GM12878 (cell line): ENCODE data around the gene LSM2. TPM values are rescaled to one million over a fixed set of nuclear protein-coding genes. Genes with fewer than 3 reads are reported as not detected.

Experiments
- ATAC-seq: fragments of 200-7000 bp; cut with Tn5 transposase; 3 replicates; pipeline ENCODE4 v1.9.1; 2020; ENCODE audit warnings: mild to moderate bottlenecking, moderate library complexity
- BruUV-seq: library from RNA; stranded (reverse); fragments of 400-500 nt; replicated peaks from 2 replicates; lab custom pipeline; 2021; lab: Mats Ljungman, UMichigan
- CTCF ChIA-PET: fragments of 300-600 bp; sonication (Branson Sonifier 250); formaldehyde crosslinking; extraction: SDS; loops from one replicate; lab custom pipeline; 2021; ENCODE audit warnings: inconsistent platforms; lab: Yijun Ruan, JAX
- POLR2A ChIA-PET: fragments of 350-600 bp; formaldehyde crosslinking; extraction: SDS; loops from one replicate; lab custom pipeline; 2021; ENCODE audit warnings: inconsistent platforms; lab: Charles Lee
- RAD21 ChIA-PET: fragments of 300-600 bp; sonication (Branson Sonifier 250); formaldehyde crosslinking; loops from one replicate; lab custom pipeline; 2023; ENCODE audit warnings: antibody characterized with exemption; ENCODE audit not compliant: unreplicated experiment; lab: Charles Lee
- SMC1A ChIA-PET: fragments of 300-600 bp; sonication (Branson Sonifier 250); formaldehyde crosslinking; loops from one replicate; lab custom pipeline; 2023; ENCODE audit not compliant: unreplicated experiment, uncharacterized antibody; lab: Charles Lee
- DNase-seq: peaks from one replicate; pipeline ENCODE4 v3.0.0-alpha.2; 2011; ENCODE audit warnings: low read depth, low spot score
- FAIRE-seq: peaks from 3 replicates; lab custom pipeline; 2011; peaks lifted over from hg19 to GRCh38; lab: Jason Lieb, UNC
- H2AFZ ChIP-seq: 2 replicates; pipeline ENCODE4 v1.6.0; 2011; ENCODE audit warnings: low read depth, low read length, control low read depth; ENCODE audit not compliant: control insufficient read depth
- H3K27ac ChIP-seq: 2 replicates; pipeline ENCODE4 v1.5.1; 2011; ENCODE audit warnings: control low read depth; ENCODE audit not compliant: control insufficient read depth, insufficient read depth
- H3K27me3 ChIP-seq, 2 experiments: replicated peaks in 1 of 2; 2 replicates each; pipeline versions ENCODE4 v1.6.0 to v1.6.1; 2011; ENCODE audit warnings: low read length in 1 of 2; ENCODE audit not compliant: control insufficient read depth in 2 of 2, insufficient read depth in 2 of 2
- H3K36me3 ChIP-seq, 2 experiments: 2 replicates each; pipeline ENCODE4 v1.5.1; 2011; ENCODE audit warnings: low read length in 1 of 2; ENCODE audit not compliant: control insufficient read depth in 2 of 2, insufficient read depth in 2 of 2
- H3K4me1 ChIP-seq: 2 replicates; pipeline ENCODE4 v1.6.1; 2011; ENCODE audit warnings: mild to moderate bottlenecking, low read length, moderate library complexity, mixed read lengths; ENCODE audit not compliant: control insufficient read depth, insufficient read depth
- H3K4me2 ChIP-seq: 2 replicates; pipeline ENCODE4 v1.6.0; 2011; ENCODE audit warnings: control low read depth; ENCODE audit not compliant: control insufficient read depth, insufficient read depth
- H3K4me3 ChIP-seq: fragments of 200-600 bp; sonication (generic); 2 replicates; pipeline ENCODE4 v1.5.1; 2016
- H3K79me2 ChIP-seq: 2 replicates; pipeline ENCODE4 v1.6.0; 2011; ENCODE audit warnings: low read length; ENCODE audit not compliant: control insufficient read depth, insufficient read depth
- H3K9ac ChIP-seq: 2 replicates; pipeline ENCODE4 v1.8.0; 2011; ENCODE audit warnings: low read length, control low read depth, mixed read lengths; ENCODE audit not compliant: control insufficient read depth, insufficient read depth
- H3K9me3 ChIP-seq: replicated peaks from 3 replicates; pipeline ENCODE4 v1.5.1; 2011; ENCODE audit warnings: mild to moderate bottlenecking, low read length; ENCODE audit not compliant: control insufficient read depth, insufficient read depth
- H4K20me1 ChIP-seq: 2 replicates; pipeline ENCODE4 v1.6.0; 2011; ENCODE audit not compliant: control insufficient read depth, insufficient read depth
- DPF2 ChIP-seq: fragments of 450-650 bp; IDR thresholded peaks from 2 replicates; pipeline ENCODE4 v1.6.1; 2017; ENCODE audit warnings: mild to moderate bottlenecking
- RB1 ChIP-seq: fragments of 450-650 bp; formaldehyde crosslinking; IDR thresholded peaks from 2 replicates; pipeline ENCODE4 v1.6.1; 2017; ENCODE audit warnings: mild to moderate bottlenecking, borderline replicate concordance
- RFX5 ChIP-seq: IDR thresholded peaks from 2 replicates; pipeline ENCODE4 v1.6.1; 2011; ENCODE audit warnings: low read depth, low read length, improper control_type of control experiment
- ZNF217 ChIP-seq: fragments of 450-650 bp; IDR thresholded peaks from 2 replicates; pipeline ENCODE4 v1.6.1; 2017; ENCODE audit warnings: antibody characterized with exemption, mild to moderate bottlenecking
- WGBS: methylation state at CpG from one replicate; pipeline ENCODE4 v1.1.6; 2016; ENCODE audit warnings: low lambda C conversion rate; ENCODE audit not compliant: insufficient replicate concordance, insufficient coverage; ENCODE audit errors: missing lambda C conversion rate; 5-methylcytosine and 5-hydroxymethylcytosine counted together
- in situ Hi-C: fragments of 300-500 bp; cut with MboI; formaldehyde crosslinking; loops from 9 replicates; pipeline ENCODE4 v1.14.3; 2018; ENCODE audit warnings: mixed read lengths
- intact Hi-C: fragments of 100-400 bp; cut with micrococcal nuclease; formaldehyde crosslinking; loops from one replicate; pipeline ENCODE4 v1.14.2; 2022; ENCODE audit not compliant: unreplicated experiment
- polyA plus RNA-seq, 11 experiments: library from polyadenylated mRNA; depleted of rRNA in 4 of 11; unstranded in 6 of 11; stranded (reverse) in 5 of 11; fragments of >200 nt; fragmentation: Nextera tagmentation in 4 of 11; fragmentation: Illumina TruSeq in 1 of 11; extraction: Ambion mirVana in 4 of 11; extraction: Trizol in 1 of 11; gene quantifications; 1 replicate in 1 of 11; 2 replicates in 10 of 11; pipeline versions ENCODE4 v1.2.1 to v1.2.3, GENCODE V29; 2011 to 2016; ENCODE audit warnings: inconsistent platforms in 2 of 11, missing spikeins in 2 of 11, low read depth in 1 of 11
- total RNA-seq, 4 experiments: library from RNA; depleted of rRNA in 3 of 4; stranded (reverse); fragments of >200 nt in 3 of 4; fragmentation: Illumina TruSeq in 1 of 4; extraction: Trizol in 1 of 4; gene quantifications; 2 replicates each; pipeline versions ENCODE4 v1.2.1 to v1.2.3, GENCODE V29; 2013 to 2021
- TF ChIP-seq, protein P1 (sequence below): fragments of 450-650 bp; formaldehyde crosslinking; IDR thresholded peaks from 2 replicates; pipeline ENCODE4 v1.4.0; 2022; ENCODE audit warnings: mild to moderate bottlenecking, moderate library complexity
- TF ChIP-seq, protein P2 (sequence below): fragments of 450-650 bp; IDR thresholded peaks from 2 replicates; pipeline ENCODE4 v1.6.1; 2017; ENCODE audit warnings: mild to moderate bottlenecking
- TF ChIP-seq, protein P3 (sequence below): fragments of 450-650 bp; IDR thresholded peaks from 2 replicates; pipeline ENCODE4 v1.6.1; 2016; ENCODE audit warnings: mild to moderate bottlenecking
- TF ChIP-seq, protein P4 (sequence below): IDR thresholded peaks from 2 replicates; pipeline ENCODE4 v1.6.1; 2011; ENCODE audit warnings: borderline replicate concordance, low read depth, mild to moderate bottlenecking, moderate library complexity, mixed read lengths, low read length; ENCODE audit not compliant: insufficient read depth; ENCODE audit errors: extremely low read length
- TF ChIP-seq, protein P5 (sequence below): fragments of 450-650 bp; IDR thresholded peaks from 2 replicates; pipeline ENCODE4 v1.6.1; 2018; ENCODE audit warnings: borderline replicate concordance, mild to moderate bottlenecking; ENCODE audit not compliant: partially characterized antibody

LSM2 gene
- total and polyA plus RNA-seq, 10 of the 15 experiments (the other 5 are each of a cell fraction or from before 2014, with no cell fraction given), result 99.1 to 276 (median 153) TPM

DNA sequence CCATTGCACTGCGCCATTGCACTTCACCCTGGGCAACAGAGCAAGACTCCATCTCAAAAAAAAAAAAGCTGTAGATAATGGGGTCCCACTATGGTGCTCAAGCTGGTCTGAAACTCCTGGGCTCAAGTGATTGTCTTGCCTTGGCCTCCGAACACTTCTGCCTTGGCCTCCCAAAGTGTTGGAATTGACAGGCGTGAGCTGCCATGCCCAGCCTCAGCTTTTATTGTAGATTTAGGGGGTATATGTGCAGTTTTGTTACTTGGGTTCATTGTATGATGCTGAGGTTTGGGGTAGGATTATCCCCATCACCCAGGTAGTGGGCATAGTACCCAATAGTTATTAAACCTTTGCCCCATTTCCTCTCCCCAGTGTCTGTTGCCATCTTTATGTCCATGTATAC, 32.2 kb upstream of the LSM2 start:
- no TSS peak for BruUV-seq
- H3K9ac ChIP-seq, result no peak overlapping the region
- TF ChIP-seq, protein P1, sequence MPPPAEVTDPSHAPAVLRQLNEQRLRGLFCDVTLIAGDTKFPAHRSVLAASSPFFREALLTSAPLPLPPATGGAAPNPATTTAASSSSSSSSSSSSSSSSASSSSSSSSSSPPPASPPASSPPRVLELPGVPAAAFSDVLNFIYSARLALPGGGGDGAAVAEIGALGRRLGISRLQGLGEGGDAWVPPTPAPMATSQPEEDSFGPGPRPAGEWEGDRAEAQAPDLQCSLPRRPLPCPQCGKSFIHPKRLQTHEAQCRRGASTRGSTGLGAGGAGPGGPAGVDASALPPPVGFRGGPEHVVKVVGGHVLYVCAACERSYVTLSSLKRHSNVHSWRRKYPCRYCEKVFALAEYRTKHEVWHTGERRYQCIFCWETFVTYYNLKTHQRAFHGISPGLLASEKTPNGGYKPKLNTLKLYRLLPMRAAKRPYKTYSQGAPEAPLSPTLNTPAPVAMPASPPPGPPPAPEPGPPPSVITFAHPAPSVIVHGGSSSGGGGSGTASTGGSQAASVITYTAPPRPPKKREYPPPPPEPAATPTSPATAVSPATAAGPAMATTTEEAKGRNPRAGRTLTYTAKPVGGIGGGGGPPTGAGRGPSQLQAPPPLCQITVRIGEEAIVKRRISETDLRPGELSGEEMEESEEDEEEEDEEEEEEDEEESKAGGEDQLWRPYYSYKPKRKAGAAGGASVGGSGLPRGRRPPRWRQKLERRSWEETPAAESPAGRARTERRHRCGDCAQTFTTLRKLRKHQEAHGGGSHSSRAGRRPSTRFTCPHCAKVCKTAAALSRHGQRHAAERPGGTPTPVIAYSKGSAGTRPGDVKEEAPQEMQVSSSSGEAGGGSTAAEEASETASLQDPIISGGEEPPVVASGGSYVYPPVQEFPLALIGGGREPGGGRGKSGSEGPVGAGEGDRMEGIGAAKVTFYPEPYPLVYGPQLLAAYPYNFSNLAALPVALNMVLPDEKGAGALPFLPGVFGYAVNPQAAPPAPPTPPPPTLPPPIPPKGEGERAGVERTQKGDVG (CRISPR knock-in tag), result no peak
- no peak for TF ChIP-seq ZNF217
- no peak for TF ChIP-seq RFX5
- TF ChIP-seq, protein P2, sequence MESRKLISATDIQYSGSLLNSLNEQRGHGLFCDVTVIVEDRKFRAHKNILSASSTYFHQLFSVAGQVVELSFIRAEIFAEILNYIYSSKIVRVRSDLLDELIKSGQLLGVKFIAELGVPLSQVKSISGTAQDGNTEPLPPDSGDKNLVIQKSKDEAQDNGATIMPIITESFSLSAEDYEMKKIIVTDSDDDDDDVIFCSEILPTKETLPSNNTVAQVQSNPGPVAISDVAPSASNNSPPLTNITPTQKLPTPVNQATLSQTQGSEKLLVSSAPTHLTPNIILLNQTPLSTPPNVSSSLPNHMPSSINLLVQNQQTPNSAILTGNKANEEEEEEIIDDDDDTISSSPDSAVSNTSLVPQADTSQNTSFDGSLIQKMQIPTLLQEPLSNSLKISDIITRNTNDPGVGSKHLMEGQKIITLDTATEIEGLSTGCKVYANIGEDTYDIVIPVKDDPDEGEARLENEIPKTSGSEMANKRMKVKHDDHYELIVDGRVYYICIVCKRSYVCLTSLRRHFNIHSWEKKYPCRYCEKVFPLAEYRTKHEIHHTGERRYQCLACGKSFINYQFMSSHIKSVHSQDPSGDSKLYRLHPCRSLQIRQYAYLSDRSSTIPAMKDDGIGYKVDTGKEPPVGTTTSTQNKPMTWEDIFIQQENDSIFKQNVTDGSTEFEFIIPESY, result no peak
- TF ChIP-seq, protein P3, sequence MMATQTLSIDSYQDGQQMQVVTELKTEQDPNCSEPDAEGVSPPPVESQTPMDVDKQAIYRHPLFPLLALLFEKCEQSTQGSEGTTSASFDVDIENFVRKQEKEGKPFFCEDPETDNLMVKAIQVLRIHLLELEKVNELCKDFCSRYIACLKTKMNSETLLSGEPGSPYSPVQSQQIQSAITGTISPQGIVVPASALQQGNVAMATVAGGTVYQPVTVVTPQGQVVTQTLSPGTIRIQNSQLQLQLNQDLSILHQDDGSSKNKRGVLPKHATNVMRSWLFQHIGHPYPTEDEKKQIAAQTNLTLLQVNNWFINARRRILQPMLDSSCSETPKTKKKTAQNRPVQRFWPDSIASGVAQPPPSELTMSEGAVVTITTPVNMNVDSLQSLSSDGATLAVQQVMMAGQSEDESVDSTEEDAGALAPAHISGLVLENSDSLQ, result no peak
- no peak for TF ChIP-seq RB1
- TF ChIP-seq, protein P4, sequence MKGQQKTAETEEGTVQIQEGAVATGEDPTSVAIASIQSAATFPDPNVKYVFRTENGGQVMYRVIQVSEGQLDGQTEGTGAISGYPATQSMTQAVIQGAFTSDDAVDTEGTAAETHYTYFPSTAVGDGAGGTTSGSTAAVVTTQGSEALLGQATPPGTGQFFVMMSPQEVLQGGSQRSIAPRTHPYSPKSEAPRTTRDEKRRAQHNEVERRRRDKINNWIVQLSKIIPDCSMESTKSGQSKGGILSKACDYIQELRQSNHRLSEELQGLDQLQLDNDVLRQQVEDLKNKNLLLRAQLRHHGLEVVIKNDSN, result no peak
- TF ChIP-seq, protein P5, sequence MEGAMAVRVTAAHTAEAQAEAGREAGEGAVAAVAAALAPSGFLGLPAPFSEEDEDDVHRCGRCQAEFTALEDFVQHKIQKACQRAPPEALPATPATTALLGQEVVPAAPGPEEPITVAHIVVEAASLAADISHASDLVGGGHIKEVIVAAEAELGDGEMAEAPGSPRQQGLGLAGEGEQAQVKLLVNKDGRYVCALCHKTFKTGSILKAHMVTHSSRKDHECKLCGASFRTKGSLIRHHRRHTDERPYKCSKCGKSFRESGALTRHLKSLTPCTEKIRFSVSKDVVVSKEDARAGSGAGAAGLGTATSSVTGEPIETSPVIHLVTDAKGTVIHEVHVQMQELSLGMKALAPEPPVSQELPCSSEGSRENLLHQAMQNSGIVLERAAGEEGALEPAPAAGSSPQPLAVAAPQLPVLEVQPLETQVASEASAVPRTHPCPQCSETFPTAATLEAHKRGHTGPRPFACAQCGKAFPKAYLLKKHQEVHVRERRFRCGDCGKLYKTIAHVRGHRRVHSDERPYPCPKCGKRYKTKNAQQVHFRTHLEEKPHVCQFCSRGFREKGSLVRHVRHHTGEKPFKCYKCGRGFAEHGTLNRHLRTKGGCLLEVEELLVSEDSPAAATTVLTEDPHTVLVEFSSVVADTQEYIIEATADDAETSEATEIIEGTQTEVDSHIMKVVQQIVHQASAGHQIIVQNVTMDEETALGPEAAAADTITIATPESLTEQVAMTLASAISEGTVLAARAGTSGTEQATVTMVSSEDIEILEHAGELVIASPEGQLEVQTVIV, result no peak
- no peak for TF ChIP-seq DPF2

More for the DNA sequence above, 32.2 kb upstream of the LSM2 start:
- FAIRE-seq (no peak), DNase-seq (no peak), ATAC-seq (no peak)
- peak overlapping the region; percentile 82; the same call in 1 of the 2 replicates for H3K4me3 ChIP-seq
- peaks cover 52% of the 10 kb centered on the region for H3K79me2 ChIP-seq
- no peak overlapping the region for H3K27ac ChIP-seq
- H3K9me3 ChIP-seq, result no peaks in the 10 kb centered on the region
- ChIA-PET SMC1A (interaction anchor here (0.7 to 2.3 kb wide), 7 partner anchors 14 to 113 kb away, joined by 3 to 13 read pairs (median 4); partner anchors contain the start of gene NEU1), RAD21 (interaction anchor here (0.9 to 1.7 kb wide), 3 partner anchors 8 to 84 kb away, joined by 4 to 7 read pairs (median 4); partner anchors contain the start of gene NEU1), POLR2A (interaction anchor here (0.6 to 10.9 kb wide), 5 partner anchors 8 to 102 kb away, joined by 3 to 122 read pairs (median 5); partner anchors contain the start of genes CLIC1 and MSH5), CTCF (interaction anchor here (0.8 to 1.5 kb wide), 4 partner anchors 14 to 87 kb away, joined by 3 to 5 read pairs (median 4); no protein-coding TSS in a partner anchor)
- peak overlapping the region; percentile 56 for H3K4me2 ChIP-seq
- WGBS, result 96% methylated on average over 3 of the region's 3 CpGs
- H3K27me3 ChIP-seq, result no peaks in the 10 kb centered on the region
- H3K36me3 ChIP-seq, result peaks cover 10 to 24% of the 10 kb centered on the region in 2 experiments
- peaks cover 9% of the 10 kb centered on the region for H4K20me1 ChIP-seq
- in situ Hi-C loops, result loop anchor here (10.0 kb wide), 1 partner anchor 294 kb away; the partner anchor contains the start of genes ATP6V1G2, DDX39B and NFKBIL1
- no peak overlapping the region for H2AFZ ChIP-seq
- H3K4me1 ChIP-seq, result peaks cover 13% of the 10 kb centered on the region
- intact Hi-C loops, result no loop called here
